Osteoblast (primary cell): ENCODE results near the gene SIRPA. TPM values are rescaled to one million over a fixed set of nuclear protein-coding genes. Genes with fewer than 3 reads are reported as not detected.

Experiments used
- DNase-seq: peaks from one replicate; pipeline ENCODE4 v3.0.0; 2011; ENCODE audit warnings: low spot score, mixed read lengths; ENCODE audit not compliant: insufficient read length; ENCODE audit errors: missing footprints
- H2AFZ ChIP-seq: 2 replicates; pipeline ENCODE4 v1.6.0; 2011; ENCODE audit warnings: mild to moderate bottlenecking, low read length
- H3K27ac ChIP-seq: 2 replicates; pipeline ENCODE4 v1.5.1; 2011; ENCODE audit warnings: mild to moderate bottlenecking, low read depth, low read length, moderate library complexity
- H3K27me3 ChIP-seq: 2 replicates; pipeline ENCODE4 v1.6.0; 2012; ENCODE audit warnings: mild to moderate bottlenecking, control low read depth, inconsistent platforms, low read length, moderate library complexity; ENCODE audit not compliant: insufficient read depth
- H3K36me3 ChIP-seq: 2 replicates; pipeline ENCODE4 v1.5.1; 2011; ENCODE audit warnings: mild to moderate bottlenecking, low read length, control low read depth, moderate library complexity; ENCODE audit not compliant: insufficient read depth
- H3K4me1 ChIP-seq: 2 replicates; pipeline ENCODE4 v1.5.1; 2011; ENCODE audit warnings: mild to moderate bottlenecking, low read length, control low read depth, moderate library complexity; ENCODE audit not compliant: insufficient read depth
- H3K4me2 ChIP-seq: 2 replicates; pipeline ENCODE4 v1.6.0; 2011; ENCODE audit warnings: mild to moderate bottlenecking, low read length; ENCODE audit not compliant: insufficient read depth
- H3K4me3 ChIP-seq: fragments of 200-600 bp; sonication (generic); 3 replicates; pipeline ENCODE4 v1.5.1; 2012; ENCODE audit warnings: mild to moderate bottlenecking, low read length, inconsistent platforms; ENCODE audit not compliant: insufficient read depth
- H3K79me2 ChIP-seq: 2 replicates; pipeline ENCODE4 v1.6.0; 2012; ENCODE audit warnings: mild to moderate bottlenecking, low read length, control low read depth, inconsistent platforms; ENCODE audit not compliant: insufficient read depth
- H3K9me3 ChIP-seq: 2 replicates; pipeline ENCODE4 v1.5.1; 2011; ENCODE audit warnings: low read depth, low read length, control low read depth
- H4K20me1 ChIP-seq: 2 replicates; pipeline ENCODE4 v1.6.0; 2012; ENCODE audit warnings: mild to moderate bottlenecking, low read length, control low read depth; ENCODE audit not compliant: insufficient read depth
- CTCF ChIP-seq: IDR thresholded peaks from 2 replicates; pipeline ENCODE4 v1.5.1; 2011; ENCODE audit warnings: mild to moderate bottlenecking, low read depth, low read length, moderate library complexity; ENCODE audit errors: extremely low read depth
- total RNA-seq: library from RNA; depleted of rRNA; stranded (reverse); fragments of >200 nt; gene quantifications from 2 replicates; pipeline ENCODE4 v1.2.3, GENCODE V29; 2012

SIRPA gene
- total RNA-seq, 1 donor: 15.9 TPM

DNA sequence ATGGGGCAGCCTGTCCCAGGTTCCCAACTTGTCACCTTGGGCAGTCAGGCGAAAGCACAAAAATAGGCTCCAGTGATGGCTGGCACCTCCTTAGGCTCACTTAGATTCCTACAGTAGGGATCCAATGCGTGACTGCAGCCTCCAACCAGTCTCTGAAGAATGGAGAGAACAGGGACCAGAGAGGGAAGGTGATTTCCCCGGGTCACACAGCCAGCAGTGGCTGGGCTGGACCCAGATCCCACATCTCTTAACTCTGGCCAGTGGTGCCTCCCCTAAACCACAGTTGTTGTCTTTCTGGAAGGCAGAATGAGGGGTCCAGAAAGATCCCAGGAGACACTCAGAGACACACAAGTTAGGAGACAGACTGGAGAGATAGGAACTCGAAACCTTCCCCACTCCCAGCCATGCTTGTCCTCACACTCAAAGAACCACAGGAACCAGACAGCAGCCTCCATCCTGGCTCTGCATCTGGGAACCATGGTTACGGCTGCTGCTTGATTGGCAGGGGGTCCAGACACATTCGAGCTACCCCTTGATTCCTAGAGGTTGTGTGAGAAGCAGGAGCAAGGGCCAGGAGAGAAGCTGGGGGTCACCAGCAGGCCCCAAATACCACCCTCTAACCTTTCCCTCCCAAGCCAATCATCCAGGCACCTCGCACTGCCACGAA, 33.1 kb upstream of the SIRPA start:
- Histone ChIP-seq H3K79me2 (no peaks in the 10 kb centered on the region), H3K4me1 (peaks cover 38% of the 10 kb centered on the region), H3K36me3 (no peaks in the 10 kb centered on the region), H2AFZ (peak overlapping the region; percentile 81), H4K20me1 (no peaks in the 10 kb centered on the region), H3K27ac (peak overlapping the region; percentile 93), H3K4me2 (peak overlapping the region; percentile 72), H3K27me3 (no peaks in the 10 kb centered on the region), H3K4me3 (peak overlapping the region; percentile 54), H3K9me3 (no peaks in the 10 kb centered on the region)
- TF ChIP-seq CTCF: no peak
- no peak for DNase-seq

DNA sequence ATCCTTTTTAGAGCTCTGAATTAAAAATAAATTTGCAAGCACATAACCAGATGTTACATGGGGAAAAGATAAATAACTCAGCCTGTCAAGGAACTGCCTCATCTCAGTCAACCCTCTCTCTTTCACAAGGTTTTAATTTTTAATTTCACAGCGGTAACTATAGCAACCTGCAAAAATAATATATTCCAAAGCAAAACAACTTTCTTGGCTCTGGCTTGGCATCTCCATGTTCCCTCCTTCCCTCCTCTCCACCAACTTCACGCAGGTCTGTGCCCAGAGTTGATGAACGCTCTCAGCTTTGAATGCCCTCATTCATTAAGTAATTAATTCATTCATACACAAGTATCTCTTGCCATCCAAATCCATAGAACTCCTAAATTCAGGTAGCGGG, 32.5 kb upstream of the SIRPA start:
- H3K27ac ChIP-seq: peak overlapping the region; percentile 93

DNA sequence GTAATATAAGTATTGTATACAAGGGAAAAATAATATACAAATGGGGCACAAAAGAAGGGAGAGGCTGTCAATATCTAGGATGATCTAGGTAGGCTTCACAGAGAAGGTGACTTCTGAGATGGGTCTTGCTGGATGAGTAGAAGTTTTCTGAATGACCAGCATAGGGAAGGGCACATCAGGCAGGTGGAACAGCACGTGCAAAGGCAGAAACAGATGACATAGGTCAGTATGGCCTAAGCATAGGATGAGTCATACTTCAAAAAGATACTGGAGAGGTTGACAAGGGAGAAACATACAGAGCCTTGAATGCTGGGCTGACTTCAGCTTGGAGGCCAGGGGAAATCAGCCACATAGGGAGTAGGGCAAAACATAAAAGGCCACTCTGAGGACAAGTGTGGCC, 31.9 kb upstream of the SIRPA start:
- Histone ChIP-seq H4K20me1 (no peaks in the 10 kb centered on the region), H3K27me3 (no peaks in the 10 kb centered on the region), H3K4me3 (no peak overlapping the region), H3K9me3 (no peaks in the 10 kb centered on the region), H3K4me1 (peaks cover 40% of the 10 kb centered on the region), H3K27ac (no peak overlapping the region), H3K79me2 (no peaks in the 10 kb centered on the region), H2AFZ (no peak overlapping the region), H3K36me3 (no peaks in the 10 kb centered on the region), H3K4me2 (no peak overlapping the region)
- no peak for TF ChIP-seq CTCF
- no peak for DNase-seq

More for the DNA sequence above, 32.5 kb upstream of the SIRPA start:
- Histone ChIP-seq H3K27me3 (no peaks in the 10 kb centered on the region), H3K36me3 (no peaks in the 10 kb centered on the region), H3K4me2 (no peak overlapping the region), H3K4me3 (no peak overlapping the region), H3K9me3 (no peaks in the 10 kb centered on the region), H4K20me1 (no peaks in the 10 kb centered on the region), H3K79me2 (no peaks in the 10 kb centered on the region), H3K4me1 (peaks cover 38% of the 10 kb centered on the region), H2AFZ (no peak overlapping the region)
- no peak for TF ChIP-seq CTCF
- DNase-seq: no peak

GRCh38 chr20:1866834-1867233, 28.4 kb upstream of the SIRPA start:
- no peak overlapping the region for H3K27ac ChIP-seq
- no peak for TF ChIP-seq CTCF

More at GRCh38 chr20:1866834-1867233, 28.4 kb upstream of the SIRPA start:
- no peaks in the 10 kb centered on the region for H3K27me3 ChIP-seq
- H3K4me3 ChIP-seq: no peak overlapping the region
- DNase-seq: no peak
- H3K36me3 ChIP-seq: no peaks in the 10 kb centered on the region
- no peaks in the 10 kb centered on the region for H4K20me1 ChIP-seq
- no peaks in the 10 kb centered on the region for H3K9me3 ChIP-seq
- H3K79me2 ChIP-seq: no peaks in the 10 kb centered on the region
- peaks cover 15% of the 10 kb centered on the region for H3K4me1 ChIP-seq
- H2AFZ ChIP-seq: no peak overlapping the region
- no peak overlapping the region for H3K4me2 ChIP-seq
